ENCODE measurements around the gene TAL2. TPM values are rescaled to one million over a fixed set of nuclear protein-coding genes. Genes with fewer than 3 reads are reported as not detected.
A peak's percentile ranks its signal among the peaks of the same experiment; 100 is the strongest.

TAL2 gene
- total and polyA plus RNA-seq, 9 donors = 0.45 to 1.0 (median 0.52) TPM; not detected in 6

DNA sequence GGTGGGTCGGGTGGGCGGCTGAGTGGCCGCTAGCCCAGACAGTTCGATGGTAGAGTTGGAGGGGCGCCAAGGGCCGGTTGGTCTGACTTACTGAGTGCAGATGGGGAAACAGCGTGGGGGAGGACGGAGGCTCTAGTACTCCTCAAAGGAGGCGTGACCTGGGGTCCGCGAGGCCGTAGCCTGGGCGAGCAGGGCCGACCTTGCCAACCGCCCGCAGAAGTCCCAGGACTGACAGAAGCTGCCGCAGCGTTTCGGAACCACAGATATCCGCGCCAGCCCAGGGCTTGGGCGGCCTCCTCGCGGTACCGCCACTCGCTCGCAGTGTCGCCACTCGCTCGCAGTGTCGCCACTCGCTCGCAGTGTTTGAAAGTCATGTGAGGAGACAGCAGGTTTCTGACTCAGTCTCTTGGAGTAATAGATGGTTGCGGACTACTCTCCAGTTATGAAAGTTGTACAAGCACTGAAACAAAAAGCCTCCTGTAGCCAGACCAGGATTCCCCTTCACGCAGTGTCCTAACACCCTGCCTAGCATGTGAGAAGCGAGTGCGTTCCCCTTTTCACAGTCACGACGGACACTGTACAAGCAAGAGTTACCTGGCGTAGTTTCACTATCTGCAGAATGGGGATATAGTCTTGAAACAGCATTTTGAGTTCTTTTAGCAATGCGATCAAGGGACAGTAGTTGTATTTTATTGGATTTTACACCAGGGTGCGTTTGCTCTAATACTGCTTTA lies 32.8 kb downstream of the TAL2 start:
- no peaks in the 10 kb centered on the region for H3K27me3 ChIP-seq
- no peaks in the 10 kb centered on the region for H3K9me3 ChIP-seq
- WGBS, 3 donors = 1% methylated on average over 34 to 42 of the region's 42 CpGs
- intact Hi-C loops (cut with DNase I) = no loop called here
- peak; percentile 65 to 79 (median 73) for DNase-seq
- peak overlapping the region; percentile 85 for H3K4me3 ChIP-seq
- TF ChIP-seq POLR2A (IDR thresholded peaks at IDR 0.05) (peak; percentile 33), EP300 (IDR thresholded peaks at IDR 0.05) (no peak)
- TF ChIP-seq, protein P1, sequence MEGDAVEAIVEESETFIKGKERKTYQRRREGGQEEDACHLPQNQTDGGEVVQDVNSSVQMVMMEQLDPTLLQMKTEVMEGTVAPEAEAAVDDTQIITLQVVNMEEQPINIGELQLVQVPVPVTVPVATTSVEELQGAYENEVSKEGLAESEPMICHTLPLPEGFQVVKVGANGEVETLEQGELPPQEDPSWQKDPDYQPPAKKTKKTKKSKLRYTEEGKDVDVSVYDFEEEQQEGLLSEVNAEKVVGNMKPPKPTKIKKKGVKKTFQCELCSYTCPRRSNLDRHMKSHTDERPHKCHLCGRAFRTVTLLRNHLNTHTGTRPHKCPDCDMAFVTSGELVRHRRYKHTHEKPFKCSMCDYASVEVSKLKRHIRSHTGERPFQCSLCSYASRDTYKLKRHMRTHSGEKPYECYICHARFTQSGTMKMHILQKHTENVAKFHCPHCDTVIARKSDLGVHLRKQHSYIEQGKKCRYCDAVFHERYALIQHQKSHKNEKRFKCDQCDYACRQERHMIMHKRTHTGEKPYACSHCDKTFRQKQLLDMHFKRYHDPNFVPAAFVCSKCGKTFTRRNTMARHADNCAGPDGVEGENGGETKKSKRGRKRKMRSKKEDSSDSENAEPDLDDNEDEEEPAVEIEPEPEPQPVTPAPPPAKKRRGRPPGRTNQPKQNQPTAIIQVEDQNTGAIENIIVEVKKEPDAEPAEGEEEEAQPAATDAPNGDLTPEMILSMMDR (IDR thresholded peaks at IDR 0.05) = no peak
- peak overlapping the region; percentile 36 to 66 for H3K27ac ChIP-seq
- H3K36me3 ChIP-seq = no peaks in the 10 kb centered on the region
- peaks cover 2% of the 10 kb centered on the region for H3K4me1 ChIP-seq (ENCODE audit: insufficient read depth)

DNA sequence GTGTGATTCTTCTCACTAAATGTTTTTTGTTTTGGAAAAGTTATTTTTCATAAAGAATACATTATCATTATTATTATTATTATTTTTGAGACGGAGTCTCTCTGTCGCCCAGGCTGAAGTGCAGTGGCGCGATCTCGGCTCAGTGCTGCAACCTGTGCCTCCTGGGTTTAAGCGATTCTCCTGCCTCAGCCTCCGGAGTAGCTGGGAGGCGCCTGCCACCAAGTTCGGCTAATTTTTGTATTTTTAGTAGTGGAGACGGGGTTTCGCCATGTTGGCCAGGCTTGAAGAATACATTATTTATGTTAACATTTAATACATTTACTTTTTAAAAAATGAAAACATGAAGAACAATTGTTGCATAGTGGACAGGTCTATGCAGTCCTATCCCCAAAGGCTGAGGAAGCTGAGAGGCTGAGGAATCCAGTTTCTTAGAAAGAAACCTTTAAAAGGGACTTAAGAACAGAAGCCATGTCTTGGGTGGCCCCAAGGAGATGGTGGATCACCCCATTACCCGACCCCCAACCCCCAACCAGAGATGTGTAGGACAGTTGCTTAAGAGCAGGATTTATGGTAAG lies 34.0 kb downstream of the TAL2 start:
- WGBS, 3 donors = 92 to 95% (median 94%) methylated on average over 12 of the region's 12 CpGs
- Histone ChIP-seq H3K4me1 (ENCODE audit: insufficient read depth) (peaks cover 2% of the 10 kb centered on the region), H3K27ac (no peak overlapping the region), H3K4me3 (no peak overlapping the region), H3K27me3 (no peaks in the 10 kb centered on the region), H3K9me3 (no peaks in the 10 kb centered on the region), H3K36me3 (no peaks in the 10 kb centered on the region)
- TF ChIP-seq EP300 (IDR thresholded peaks at IDR 0.05) (no peak), POLR2A (IDR thresholded peaks at IDR 0.05) (no peak)
- TF ChIP-seq, protein P1 (IDR thresholded peaks at IDR 0.05) = no peak
- intact Hi-C loops (cut with DNase I) = no loop called here
- no peak for DNase-seq

DNA sequence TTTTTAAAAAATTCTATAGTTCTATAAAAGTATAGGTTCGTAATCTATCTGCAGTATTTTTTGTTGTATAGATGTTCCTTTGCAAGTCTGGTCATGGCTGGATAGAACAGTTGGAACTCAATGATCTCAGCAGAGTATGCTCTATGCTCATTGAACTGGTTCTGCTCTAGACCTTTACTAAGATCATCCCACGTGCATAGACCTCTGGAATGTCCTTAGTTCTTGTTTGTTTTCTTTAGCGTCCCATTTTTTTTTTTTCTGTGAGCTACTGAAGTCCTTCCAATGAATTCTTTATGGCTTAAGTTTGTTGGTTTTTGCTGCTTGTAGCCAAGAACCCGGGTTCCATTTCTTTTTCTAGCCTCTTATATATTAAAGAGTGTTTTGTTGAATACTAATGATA lies 35.6 kb downstream of the TAL2 start:
- H3K9me3 ChIP-seq = no peaks in the 10 kb centered on the region
- H3K36me3 ChIP-seq = no peaks in the 10 kb centered on the region
- no peak overlapping the region for H3K4me3 ChIP-seq
- 51 to 69% (median 64%) methylated on average over 4 of the region's 4 CpGs for WGBS, 3 donors
- H3K27ac ChIP-seq = no peak overlapping the region
- no peak for DNase-seq
- TF ChIP-seq, protein P1 (IDR thresholded peaks at IDR 0.05) = no peak
- no peak for TF ChIP-seq EP300 (IDR thresholded peaks at IDR 0.05)
- no peak for TF ChIP-seq POLR2A (IDR thresholded peaks at IDR 0.05)
- peaks cover 2% of the 10 kb centered on the region for H3K4me1 ChIP-seq (ENCODE audit: insufficient read depth)
- intact Hi-C loops (cut with DNase I) = no loop called here
- H3K27me3 ChIP-seq = no peaks in the 10 kb centered on the region

DNA sequence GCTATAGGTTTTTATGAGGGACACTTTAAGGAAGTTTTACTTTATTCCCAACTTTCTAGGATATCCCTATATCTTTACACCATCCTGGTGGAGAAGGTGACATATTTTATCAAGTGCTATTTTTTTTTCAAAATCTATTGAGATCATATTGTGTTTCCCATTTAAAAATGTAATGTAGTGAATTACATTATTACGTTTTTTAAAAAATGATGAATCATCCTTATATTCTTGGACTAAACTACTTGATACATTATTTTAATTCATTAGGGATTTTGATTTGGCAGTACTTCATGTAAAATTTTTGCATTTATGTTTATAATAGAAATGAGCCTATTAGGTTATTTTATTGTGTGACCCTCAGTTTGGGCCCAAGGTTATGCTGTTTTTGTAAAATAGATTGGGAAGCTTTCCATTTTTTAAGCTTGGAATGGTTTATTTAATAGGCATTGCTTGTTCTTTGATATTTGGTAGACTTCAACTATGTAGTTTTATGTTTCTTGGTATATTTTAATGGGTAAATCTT lies 36.2 kb downstream of the TAL2 start:
- H3K27ac ChIP-seq = no peak overlapping the region
- DNase-seq = no peak
- no peak for TF ChIP-seq POLR2A (IDR thresholded peaks at IDR 0.05)
- no peak for TF ChIP-seq EP300 (IDR thresholded peaks at IDR 0.05)
- TF ChIP-seq, protein P1 (IDR thresholded peaks at IDR 0.05) = no peak
- intact Hi-C loops (cut with DNase I) = no loop called here
- H3K9me3 ChIP-seq = no peaks in the 10 kb centered on the region
- H3K27me3 ChIP-seq = no peaks in the 10 kb centered on the region
- H3K36me3 ChIP-seq = no peaks in the 10 kb centered on the region
- H3K4me1 ChIP-seq (ENCODE audit: insufficient read depth) = peaks cover 2% of the 10 kb centered on the region
- no peak overlapping the region for H3K4me3 ChIP-seq
- 37 to 48% (median 45%) methylated on average over 1 of the region's 1 CpG for WGBS, 3 donors

Measured in ovary (tissue), 9 donors.